Anterior cingulate cortex (tissue), 58 donors: ENCODE results near the gene NOD2.

Source experiments
- DNase-seq, 58 donors: peaks; one replicate each; lab custom pipeline; 2025; lab: John Stamatoyannopoulos, UW

Gene NOD2

GRCh38 chr16:50668368-50669008 lies 24.9 kb upstream of the NOD2 start:
- peak in 1 of 58 donors; percentile 5 for DNase-seq

GRCh38 chr16:50669741-50670140 lies 23.7 kb upstream of the NOD2 start:
- no peak for DNase-seq

- DNase-seq: no peak
Observed at GRCh38 chr16:50670476-50670875, 22.9 kb upstream of the NOD2 start.

GRCh38 chr16:50671644-50672260 lies 21.7 kb upstream of the NOD2 start:
- no peak for DNase-seq

- no peak for DNase-seq
Observed at GRCh38 chr16:50673496-50674275, 19.7 kb upstream of the NOD2 start.

- no peak for DNase-seq
Observed at GRCh38 chr16:50674831-50675230, 18.6 kb upstream of the NOD2 start.

- DNase-seq: no peak
Observed at GRCh38 chr16:50675686-50676610, 17.5 kb upstream of the NOD2 start.

GRCh38 chr16:50676684-50677225 lies 16.7 kb upstream of the NOD2 start:
- DNase-seq: no peak

- DNase-seq: no peak
Observed at GRCh38 chr16:50677351-50677750, 16.1 kb upstream of the NOD2 start.

- no peak for DNase-seq
Observed at GRCh38 chr16:50678531-50678930, 14.9 kb upstream of the NOD2 start.

- DNase-seq: no peak
Observed at GRCh38 chr16:50679266-50679665, 14.1 kb upstream of the NOD2 start.

GRCh38 chr16:50679676-50680555 lies 13.5 kb upstream of the NOD2 start:
- no peak for DNase-seq

GRCh38 chr16:50680556-50680893 lies 12.9 kb upstream of the NOD2 start:
- DNase-seq: no peak

GRCh38 chr16:50681021-50681885 lies 12.2 kb upstream of the NOD2 start, which contains the start of gene SNX20:
TSS of gene SNX20 (minus strand) at chr16:50681312. CDS start at chr16:50677526, 3,786 bp downstream.
- DNase-seq: peak in 2 of 58 donors; percentile 17 to 23

- peak in 3 of 58 donors; percentile 11 to 29 (median 20) for DNase-seq
Observed at GRCh38 chr16:50683689-50684374, 9.6 kb upstream of the NOD2 start.

GRCh38 chr16:50684823-50685461 lies 8.5 kb upstream of the NOD2 start:
- no peak for DNase-seq

GRCh38 chr16:50685462-50686063 lies 7.8 kb upstream of the NOD2 start:
- no peak for DNase-seq
